Spleen (tissue), 11 donors: ENCODE measurements around the gene SUMF1. TPM values are rescaled to one million over a fixed set of nuclear protein-coding genes. Genes with fewer than 3 reads are reported as not detected.

ENCODE experiments used
- DNase-seq: peaks from one replicate; pipeline ENCODE4 v3.0.0-alpha.2; 2020
- H3K27ac ChIP-seq, 8 donors: fragments of 200-600 bp; sonication (generic) in 7 of 8; 1 replicate in 4 of 8; 2 replicates in 4 of 8; pipeline versions ENCODE4 v1.5.0 to v1.8.0; 2016 to 2021; ENCODE audit warnings: inconsistent platforms in 4 of 8, mild to moderate bottlenecking in 4 of 8, moderate library complexity in 1 of 8
- H3K27me3 ChIP-seq, 7 donors: fragments of 200-600 bp; sonication (generic) in 6 of 7; replicated peaks in 1 of 7; 1 replicate in 4 of 7; 2 replicates in 3 of 7; pipeline versions ENCODE4 v1.5.0 to v1.8.0; 2016 to 2021; ENCODE audit warnings: inconsistent platforms in 3 of 7, mild to moderate bottlenecking in 1 of 7
- H3K36me3 ChIP-seq, 6 donors: fragments of 200-600 bp; sonication (generic) in 5 of 6; 1 replicate in 4 of 6; 2 replicates in 2 of 6; pipeline versions ENCODE4 v1.5.0 to v1.8.0; 2016 to 2021; ENCODE audit warnings: inconsistent platforms in 2 of 6
- H3K4me1 ChIP-seq, 6 donors: fragments of 200-600 bp; sonication (generic) in 5 of 6; 1 replicate in 3 of 6; 2 replicates in 3 of 6; pipeline versions ENCODE4 v1.5.0 to v1.8.0; 2016 to 2021; ENCODE audit warnings: inconsistent platforms in 3 of 6
- H3K4me3 ChIP-seq, 8 donors: fragments of 200-600 bp; sonication (generic) in 7 of 8; 1 replicate in 4 of 8; 2 replicates in 4 of 8; pipeline versions ENCODE4 v1.5.0 to v1.8.0; 2016 to 2021; ENCODE audit warnings: inconsistent platforms in 4 of 8, mild to moderate bottlenecking in 4 of 8, moderate library complexity in 2 of 8
- H3K9me3 ChIP-seq, 8 donors: fragments of 200-600 bp; sonication (generic) in 7 of 8; 1 replicate in 4 of 8; 2 replicates in 4 of 8; pipeline versions ENCODE4 v1.5.0 to v1.8.0; 2016 to 2021; ENCODE audit warnings: inconsistent platforms in 4 of 8
- CTCF ChIP-seq, 11 experiments: fragments of 200-600 bp in 7 of 11; fragments of 450-650 bp in 4 of 11; sonication (generic) in 4 of 11; IDR thresholded peaks in 8 of 11; conservative IDR thresholded peaks in 3 of 11; 1 replicate in 7 of 11; 2 replicates in 4 of 11; pipeline versions ENCODE4 v1.4.0 to v1.8.0; 2016 to 2021; ENCODE audit warnings: antibody characterized with exemption in 11 of 11, inconsistent platforms in 4 of 11, mild to moderate bottlenecking in 1 of 11
- POLR2A ChIP-seq, 3 donors: fragments of 450-650 bp; IDR thresholded peaks; one replicate each; pipeline ENCODE4 v1.5.1; 2017; ENCODE audit warnings: antibody characterized with exemption in 3 of 3, mild to moderate bottlenecking in 1 of 3
- POLR2AphosphoS5 ChIP-seq, 3 donors: sonication (generic); formaldehyde crosslinking; IDR thresholded peaks; one replicate each; pipeline ENCODE4 v1.5.1; 2017; ENCODE audit warnings: antibody characterized with exemption in 3 of 3
- WGBS, 5 donors: extraction: QIAGEN DNeasy Blood & Tissue Kit in 3 of 5; methylation state at CpG; one replicate each; pipeline versions ENCODE4 v1.1.5 to v1.1.7; 2013 to 2018; 5-methylcytosine and 5-hydroxymethylcytosine counted together
- intact Hi-C: fragments of 100-400 bp; cut with DNase I; formaldehyde crosslinking; loops from one replicate; pipeline ENCODE4 v1.15.0; 2023; ENCODE audit warnings: low total_unique reads
- polyA plus RNA-seq, 3 donors: library from polyadenylated mRNA; stranded (reverse); fragments of 200-250 nt; gene quantifications; one replicate each; pipeline ENCODE4 v1.2.1, GENCODE V29; 2013
- total RNA-seq, 7 donors: library from RNA; depleted of rRNA in 3 of 7; stranded (reverse); fragments of >200 nt in 3 of 7; fragmentation: NEBNext Ultra II Directional in 4 of 7; extraction: Animal tissue kit (Norgen Biotek cat#: 25700) in 4 of 7; gene quantifications; one replicate each; pipeline versions ENCODE4 v1.1.0 to v1.2.1, GENCODE V29; 2016 to 2021
- donor health status: healthy with polysubstance abuse.
- donor health status: DM: no; HTN: no; CAD: no; lungs with moderate emphysema.
- donor health status: DM: no; HTN: no; CAD: no.
- donor health status: Bipolar disorder and iron deficiency.
- donor health status: healthy.
- donor health status: DM: no; HTN: no; CAD: no.
- donor health status: DM: yes; HTN: yes; CAD: no.

SUMF1 gene
- total and polyA plus RNA-seq, 10 donors = 6.3 to 53.0 (median 33.9) TPM

GRCh38 chr3:4426782-4427344, 40.2 kb downstream of the SUMF1 start:
- DNase-seq = no peak
- Histone ChIP-seq H3K4me3 (no peak overlapping the region), H3K9me3 (peaks cover 0 to 9% (median 6%) of the 10 kb centered on the region in 8 donors), H3K27ac (no peak overlapping the region), H3K27me3 (no peaks in the 10 kb centered on the region), H3K36me3 (peaks cover 0 to 18% (median 0%) of the 10 kb centered on the region in 6 donors), H3K4me1 (peaks cover 0 to 13% (median 3%) of the 10 kb centered on the region in 6 donors)
- WGBS, 5 donors = 71 to 78% (median 72%) methylated on average over 4 of the region's 4 CpGs
- TF ChIP-seq POLR2A (IDR thresholded peaks at IDR 0.05) = no peak
- no peak for TF ChIP-seq CTCF (IDR thresholded peaks at IDR 0.05 in 8 of 11, conservative IDR thresholded peaks at IDR 0.05 in 3 of 11)
- TF ChIP-seq POLR2AphosphoS5 (IDR thresholded peaks at IDR 0.05) = no peak
- intact Hi-C loops = no loop called here

GRCh38 chr3:4426261-4426781, 40.7 kb downstream of the SUMF1 start:
- 81 to 92% (median 87%) methylated on average over 3 of the region's 3 CpGs for WGBS, 5 donors
- TF ChIP-seq CTCF (IDR thresholded peaks at IDR 0.05 in 8 of 11, conservative IDR thresholded peaks at IDR 0.05 in 3 of 11) (no peak), POLR2A (IDR thresholded peaks at IDR 0.05) (no peak), POLR2AphosphoS5 (IDR thresholded peaks at IDR 0.05) (no peak)
- Histone ChIP-seq H3K27ac (no peak overlapping the region), H3K4me1 (peaks cover 0 to 13% (median 3%) of the 10 kb centered on the region in 6 donors), H3K4me3 (no peak overlapping the region), H3K36me3 (peaks cover 0 to 13% (median 0%) of the 10 kb centered on the region in 6 donors), H3K27me3 (no peaks in the 10 kb centered on the region), H3K9me3 (peaks cover 0 to 3% (median 2%) of the 10 kb centered on the region in 8 donors)
- intact Hi-C loops = no loop called here
- DNase-seq = no peak

GRCh38 chr3:4425707-4426106, 41.4 kb downstream of the SUMF1 start:
- Histone ChIP-seq H3K4me3 (no peak overlapping the region), H3K4me1 (peaks cover 0 to 13% (median 3%) of the 10 kb centered on the region in 6 donors), H3K36me3 (peaks cover 0 to 7% (median 0%) of the 10 kb centered on the region in 6 donors), H3K27ac (no peak overlapping the region), H3K9me3 (no peaks in the 10 kb centered on the region), H3K27me3 (no peaks in the 10 kb centered on the region)
- 60 to 94% (median 90%) methylated on average over 4 of the region's 4 CpGs for WGBS, 5 donors
- intact Hi-C loops = no loop called here
- TF ChIP-seq POLR2A (IDR thresholded peaks at IDR 0.05) (no peak), CTCF (IDR thresholded peaks at IDR 0.05 in 8 of 11, conservative IDR thresholded peaks at IDR 0.05 in 3 of 11) (no peak), POLR2AphosphoS5 (IDR thresholded peaks at IDR 0.05) (no peak)
- no peak for DNase-seq

GRCh38 chr3:4425055-4425454, 42.0 kb downstream of the SUMF1 start:
- intact Hi-C loops = no loop called here
- peaks cover 0 to 13% (median 3%) of the 10 kb centered on the region in 6 donors for H3K4me1 ChIP-seq
- no peak for TF ChIP-seq POLR2A (IDR thresholded peaks at IDR 0.05)
- H3K27ac ChIP-seq = no peak overlapping the region
- H3K27me3 ChIP-seq = no peaks in the 10 kb centered on the region
- DNase-seq = no peak
- H3K4me3 ChIP-seq = no peak overlapping the region
- H3K36me3 ChIP-seq = peaks cover 0 to 5% (median 0%) of the 10 kb centered on the region in 6 donors
- H3K9me3 ChIP-seq = no peaks in the 10 kb centered on the region
